Heart right ventricle (tissue), 16 donors: ENCODE results near the gene PLA2G4E. TPM values are rescaled to one million over a fixed set of nuclear protein-coding genes. Genes with fewer than 3 reads are reported as not detected.

Source experiments
- ATAC-seq, 8 donors: fragments of 200-7000 bp; cut with Tn5 transposase; one replicate each; pipeline ENCODE4 v1.9.1; 2020; ENCODE audit warnings: mild to moderate bottlenecking in 8 of 8, moderate library complexity in 8 of 8, moderate number of reproducible peaks in 1 of 8
- DNase-seq, 2 donors: peaks; one replicate each; pipeline ENCODE4 v3.0.0-alpha.2; 2020
- H3K27ac ChIP-seq, 10 donors: fragments of 200-600 bp; sonication (generic) in 2 of 10; one replicate each; pipeline versions ENCODE4 v1.5.0 to v1.8.0; 2020 to 2022; ENCODE audit warnings: mild to moderate bottlenecking in 3 of 10
- H3K27me3 ChIP-seq, 7 donors: fragments of 200-600 bp; one replicate each; pipeline ENCODE4 v1.8.0; 2021 to 2022; ENCODE audit warnings: mild to moderate bottlenecking in 2 of 7
- H3K36me3 ChIP-seq, 9 donors: fragments of 200-600 bp; sonication (generic) in 1 of 9; one replicate each; pipeline versions ENCODE4 v1.5.0 to v1.8.0; 2020 to 2022; ENCODE audit warnings: mild to moderate bottlenecking in 2 of 9
- H3K4me1 ChIP-seq, 9 donors: fragments of 200-600 bp; sonication (generic) in 1 of 9; one replicate each; pipeline versions ENCODE4 v1.5.0 to v1.8.0; 2020 to 2022; ENCODE audit warnings: mild to moderate bottlenecking in 4 of 9
- H3K4me3 ChIP-seq, 10 donors: fragments of 200-600 bp; sonication (generic) in 2 of 10; one replicate each; pipeline versions ENCODE4 v1.5.0 to v1.8.0; 2020 to 2022; ENCODE audit warnings: mild to moderate bottlenecking in 7 of 10, moderate library complexity in 2 of 10
- H3K9me3 ChIP-seq, 11 donors: fragments of 200-600 bp in 10 of 11; sonication (generic) in 2 of 11; one replicate each; pipeline versions ENCODE4 v1.5.0 to v1.8.0; 2013 to 2022; ENCODE audit warnings: mild to moderate bottlenecking in 2 of 11, control low read depth in 1 of 11, moderate library complexity in 1 of 11
- WGBS, 2 donors: extraction: QIAGEN DNeasy Blood & Tissue Kit; methylation state at CpG; one replicate each; pipeline ENCODE4 v1.1.7; 2013; ENCODE audit warnings: inconsistent platforms in 1 of 2; 5-methylcytosine and 5-hydroxymethylcytosine counted together
- intact Hi-C, 10 donors: fragments of 100-400 bp; cut with DNase I; formaldehyde crosslinking; loops; one replicate each; pipeline versions ENCODE4 v1.11.1 to v1.14.2; 2022
- polyA plus RNA-seq, 2 donors: library from polyadenylated mRNA; stranded (reverse); fragments of 200-250 nt; gene quantifications; one replicate each; pipeline ENCODE4 v1.2.3, GENCODE V29; 2013
- total RNA-seq, 10 donors: library from RNA; stranded (reverse); fragmentation: NEBNext Ultra II Directional in 3 of 10; extraction: Animal tissue kit (Norgen Biotek cat#: 25700) in 3 of 10; gene quantifications; one replicate each; pipeline versions ENCODE4 v1.2.1 to v1.2.4, GENCODE V29; 2021 to 2023
- TF ChIP-seq, protein P1 (sequence below), 9 donors: fragments of 200-600 bp; sonication (generic) in 2 of 9; IDR thresholded peaks; one replicate each; pipeline versions ENCODE4 v1.5.0 to v1.8.0; 2021 to 2022; ENCODE audit warnings: antibody characterized with exemption in 9 of 9, mild to moderate bottlenecking in 5 of 9, moderate library complexity in 1 of 9
- donor health status: Arrhythmogenic right ventricular cardiomyopathy.
- donor health status: ischemic (EF 13 %, LVEDD 7.1; RV severe dilation, severe dysfunction).
- donor health status: healthy with polysubstance abuse.
- donor health status: DM: no; HTN: yes; CAD: no.
- donor health status: DM: no; HTN: no; CAD: no.
- donor health status: ischemic (EF 25% LVEDD 6.9; RV normal size, moderate dysfunction).
- donor health status: ischemic (EF 25% LVEDD 5.7; RV mildly dilated, moderate dysfunction).
- donor health status: healthy.
- donor health status: DM: yes; HTN: yes; CAD: no.
- donor health status: Ischemic cardiomyopathy.
- donor health status: ischemic (EF 35%, LVEDD 5.7; RV mildly dilated, moderate dysfunction).
- donor health status: nonischemic (EF 11% LVEDD 7.7; RV severe dilation, severe dysfunction).
- donor health status: DM: yes; HTN: yes; CAD: no.
- donor health status: PGD.
- donor health status: ischemic (EF 29% LVEDD 5.4; RV normal size, mild dysfunction).
- donor health status: nonischemic (EF 23%, LVEDD 6.1; RV moderate dilation, normal function).

Gene PLA2G4E
- total and polyA plus RNA-seq, 12 donors = 0.05 to 0.79 (median 0.07) TPM; not detected in 7

GRCh38 chr15:41996376-41996775 lies 24.5 kb downstream of the PLA2G4E start:
- ATAC-seq (no peak), DNase-seq (no peak)
- TF ChIP-seq, protein P1, sequence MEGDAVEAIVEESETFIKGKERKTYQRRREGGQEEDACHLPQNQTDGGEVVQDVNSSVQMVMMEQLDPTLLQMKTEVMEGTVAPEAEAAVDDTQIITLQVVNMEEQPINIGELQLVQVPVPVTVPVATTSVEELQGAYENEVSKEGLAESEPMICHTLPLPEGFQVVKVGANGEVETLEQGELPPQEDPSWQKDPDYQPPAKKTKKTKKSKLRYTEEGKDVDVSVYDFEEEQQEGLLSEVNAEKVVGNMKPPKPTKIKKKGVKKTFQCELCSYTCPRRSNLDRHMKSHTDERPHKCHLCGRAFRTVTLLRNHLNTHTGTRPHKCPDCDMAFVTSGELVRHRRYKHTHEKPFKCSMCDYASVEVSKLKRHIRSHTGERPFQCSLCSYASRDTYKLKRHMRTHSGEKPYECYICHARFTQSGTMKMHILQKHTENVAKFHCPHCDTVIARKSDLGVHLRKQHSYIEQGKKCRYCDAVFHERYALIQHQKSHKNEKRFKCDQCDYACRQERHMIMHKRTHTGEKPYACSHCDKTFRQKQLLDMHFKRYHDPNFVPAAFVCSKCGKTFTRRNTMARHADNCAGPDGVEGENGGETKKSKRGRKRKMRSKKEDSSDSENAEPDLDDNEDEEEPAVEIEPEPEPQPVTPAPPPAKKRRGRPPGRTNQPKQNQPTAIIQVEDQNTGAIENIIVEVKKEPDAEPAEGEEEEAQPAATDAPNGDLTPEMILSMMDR (IDR thresholded peaks at IDR 0.05) = no peak
- peaks cover 0 to 9% (median 0%) of the 10 kb centered on the region in 9 donors for H3K4me1 ChIP-seq
- no peak overlapping the region for H3K4me3 ChIP-seq
- H3K27me3 ChIP-seq = peaks cover 0 to 2% (median 0%) of the 10 kb centered on the region in 7 donors
- no peak overlapping the region for H3K27ac ChIP-seq
- 92 to 94% methylated on average over 10 of the region's 10 CpGs for WGBS, 2 donors
- intact Hi-C loops = loop anchor here in 2 of 10 donors (10.0 kb wide), 1 partner anchor 138 kb away; no protein-coding TSS in a partner anchor
- H3K9me3 ChIP-seq = no peaks in the 10 kb centered on the region
- no peaks in the 10 kb centered on the region for H3K36me3 ChIP-seq

DNA sequence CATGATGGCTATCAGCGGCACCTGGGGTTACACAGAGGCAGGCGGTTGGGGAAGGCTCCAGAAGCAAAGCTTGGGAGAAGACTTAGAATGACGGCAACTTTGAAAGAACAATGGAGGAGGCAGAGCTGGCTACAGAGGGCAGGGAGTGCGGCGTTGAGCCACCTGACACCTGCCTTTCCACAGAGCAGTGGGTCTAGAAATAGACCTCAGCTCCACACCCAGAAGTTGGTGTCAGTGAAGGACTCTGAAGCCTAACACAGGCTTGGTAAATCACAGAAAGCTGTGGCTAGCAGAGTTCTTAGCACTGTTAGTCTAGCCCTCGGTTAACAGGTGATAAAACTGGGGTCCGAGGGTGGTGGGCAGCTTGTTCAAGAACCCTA lies 25.4 kb downstream of the PLA2G4E start:
- WGBS, 2 donors = 96 to 98% methylated on average over 7 of the region's 7 CpGs
- H3K27ac ChIP-seq = no peak overlapping the region
- intact Hi-C loops = loop anchor here in 2 of 10 donors (10.0 kb wide), 1 partner anchor 139 kb away; no protein-coding TSS in a partner anchor
- no peak for DNase-seq
- TF ChIP-seq, protein P1 (IDR thresholded peaks at IDR 0.05) = no peak
- no peak for ATAC-seq
- H3K9me3 ChIP-seq = no peaks in the 10 kb centered on the region
- H3K4me3 ChIP-seq = no peak overlapping the region
- peaks cover 0 to 2% (median 0%) of the 10 kb centered on the region in 7 donors for H3K27me3 ChIP-seq
- peaks cover 0 to 9% (median 0%) of the 10 kb centered on the region in 9 donors for H3K4me1 ChIP-seq
- no peaks in the 10 kb centered on the region for H3K36me3 ChIP-seq

- TF ChIP-seq, protein P1 (IDR thresholded peaks at IDR 0.05) = no peak
- Histone ChIP-seq H3K4me3 (no peak overlapping the region), H3K4me1 (peaks cover 0 to 9% (median 0%) of the 10 kb centered on the region in 9 donors), H3K27ac (no peak overlapping the region), H3K27me3 (peaks cover 0 to 5% (median 0%) of the 10 kb centered on the region in 7 donors), H3K9me3 (no peaks in the 10 kb centered on the region), H3K36me3 (no peaks in the 10 kb centered on the region)
- DNase-seq = no peak
- intact Hi-C loops = loop anchor here in 5 of 10 donors (5.0 to 10.0 kb wide), 4 partner anchors 137 to 147 kb away; no protein-coding TSS in a partner anchor
- ATAC-seq = no peak
- WGBS, 2 donors = 85% methylated on average over 10 of the region's 10 CpGs
Measured at GRCh38 chr15:41994772-41995475, 25.9 kb downstream of the PLA2G4E start.

DNA sequence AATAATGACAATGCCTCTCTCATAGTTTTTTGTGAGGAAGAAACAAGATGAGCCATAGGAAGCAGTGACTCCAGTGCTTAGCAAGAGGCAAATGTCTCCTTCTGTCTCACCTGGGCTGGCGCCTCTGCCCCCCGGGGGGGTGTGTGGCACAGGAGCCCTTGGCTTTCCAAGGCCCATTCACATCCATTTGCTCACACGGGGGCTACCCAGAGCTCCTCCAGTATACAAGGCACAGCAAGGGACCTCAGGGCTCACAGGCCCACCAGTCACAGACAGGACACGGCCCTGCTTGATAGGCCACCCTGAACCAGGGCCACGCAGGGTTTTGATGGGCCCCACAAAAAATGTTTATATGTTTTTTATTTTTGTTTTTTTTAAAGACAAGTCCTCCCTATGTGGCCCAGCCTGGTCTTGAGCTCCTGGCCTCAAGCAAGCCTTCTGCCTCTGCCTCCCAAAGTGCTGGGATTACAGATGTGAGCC lies 26.6 kb downstream of the PLA2G4E start:
- intact Hi-C loops = loop anchor here in 5 of 10 donors (5.0 to 10.0 kb wide), 4 partner anchors 138 to 148 kb away; no protein-coding TSS in a partner anchor
- Histone ChIP-seq H3K27me3 (peaks cover 0 to 5% (median 0%) of the 10 kb centered on the region in 7 donors), H3K4me1 (peaks cover 0 to 9% (median 0%) of the 10 kb centered on the region in 9 donors), H3K9me3 (no peaks in the 10 kb centered on the region), H3K27ac (no peak overlapping the region), H3K4me3 (no peak overlapping the region), H3K36me3 (no peaks in the 10 kb centered on the region)
- TF ChIP-seq, protein P1 (IDR thresholded peaks at IDR 0.05) = no peak
- DNase-seq = no peak
- no peak for ATAC-seq
- 80 to 82% methylated on average over 5 of the region's 5 CpGs for WGBS, 2 donors
